NCI-H1105 (cell line): ENCODE results near the gene RBM44.

Source experiments
- DNase-seq: peaks from one replicate; lab custom pipeline; 2025; lab: John Stamatoyannopoulos, UW

The RBM44 gene

DNA sequence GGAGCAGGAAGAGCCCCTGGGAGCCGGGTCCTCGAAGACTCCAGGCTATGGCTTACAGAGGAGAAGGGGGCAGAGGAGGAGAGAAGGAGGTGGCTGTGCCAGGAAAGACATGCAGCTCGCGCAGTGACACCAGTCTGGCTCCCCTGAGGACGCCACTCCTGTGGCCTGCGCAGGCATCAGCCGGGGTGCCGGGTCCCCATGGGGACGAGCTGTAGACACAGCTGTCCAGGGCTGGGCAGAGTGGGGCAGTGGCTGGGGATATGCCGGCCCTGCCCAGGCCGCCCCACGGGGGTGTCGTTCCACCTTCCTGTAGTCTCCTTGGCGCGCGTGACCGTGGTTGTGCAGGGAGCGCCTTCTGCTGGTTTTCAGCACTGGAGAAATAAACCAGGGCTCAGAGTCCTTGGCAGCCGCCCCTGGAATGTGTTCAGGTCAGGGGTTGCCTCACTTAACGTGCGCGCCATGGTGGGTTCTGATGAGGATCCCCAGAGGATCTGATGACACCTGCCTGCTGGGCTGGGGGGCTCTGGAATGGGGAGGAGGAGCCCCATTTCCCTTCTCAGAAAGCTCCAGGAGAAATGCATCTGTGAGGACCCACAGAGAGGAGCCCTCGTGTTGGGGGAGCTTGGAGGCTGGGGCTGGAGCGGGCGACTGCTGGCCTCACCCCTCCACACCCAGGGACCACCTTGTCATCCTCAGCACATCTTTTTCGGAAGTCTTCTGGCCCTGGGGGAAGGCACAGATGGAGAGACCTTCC is 87.5 kb downstream of the RBM44 start:
- DNase-seq, result no peak

- DNase-seq, result no peak
Observed at GRCh38 chr2:237886685-237887481, 88.3 kb downstream of the RBM44 start.

DNA sequence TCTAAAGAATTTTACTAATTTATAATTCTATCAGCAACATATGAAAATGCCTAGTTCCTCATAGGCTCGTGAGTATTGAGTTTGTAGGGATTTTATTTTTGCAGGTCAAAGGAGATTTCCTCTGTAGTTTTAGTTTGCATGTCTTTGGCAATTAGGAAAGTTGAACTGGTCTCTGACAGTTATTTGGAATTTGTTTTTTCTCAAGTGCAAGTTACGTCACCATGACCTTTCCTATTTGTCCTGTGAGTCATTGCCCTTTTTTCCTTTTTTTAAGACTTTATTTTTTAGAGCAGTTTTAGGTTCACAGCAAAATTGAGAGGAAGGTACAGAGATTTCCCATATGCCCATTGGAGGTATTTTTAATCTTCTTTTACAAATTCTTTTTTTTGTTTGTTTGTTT is 89.8 kb downstream of the RBM44 start:
- no peak for DNase-seq

DNA sequence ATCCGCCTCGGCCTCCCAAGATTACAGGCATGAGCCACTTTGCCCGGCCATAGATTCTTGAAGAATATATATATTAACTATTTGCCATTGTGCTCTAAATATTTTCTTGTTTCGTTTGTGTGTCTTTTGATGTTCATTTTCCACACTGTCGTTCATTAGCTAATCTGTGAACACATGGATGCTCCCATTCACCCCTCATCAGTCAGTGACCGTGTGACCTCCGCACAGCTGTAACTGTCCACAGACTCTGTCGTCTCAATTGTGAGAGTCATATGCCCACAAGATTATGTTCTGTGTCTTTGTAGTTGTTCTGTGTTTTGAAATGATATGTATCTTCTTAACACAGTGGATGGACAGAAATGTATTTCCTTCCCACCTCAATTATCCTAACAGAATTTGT is 90.4 kb downstream of the RBM44 start:
- DNase-seq, result no peak

- no peak for DNase-seq
Observed at GRCh38 chr2:237889811-237890210, 91.2 kb downstream of the RBM44 start.
